OCI-LY7 (cell line): Measurements from ENCODE around the gene ZNF80. TPM values are rescaled to one million over a fixed set of nuclear protein-coding genes. Genes with fewer than 3 reads are reported as not detected.
"Not testable (repeated sequence)": the region's sequence is repeated elsewhere in the genome, so short reads cannot be mapped to it uniquely, and the experiment has no call there.

Experiments
- BruUV-seq: library from RNA; stranded (reverse); fragments of 400-500 nt; replicated peaks from 2 replicates; lab custom pipeline; 2021; lab: Mats Ljungman, UMichigan
- CTCF ChIA-PET: fragments of 300-600 bp; sonication (Branson Sonifier 250); formaldehyde crosslinking; loops from one replicate; lab custom pipeline; 2022; ENCODE audit warnings: antibody characterized with exemption; ENCODE audit not compliant: unreplicated experiment; lab: Charles Lee
- POLR2A ChIA-PET: fragments of 300-600 bp; sonication (Branson Sonifier 250); formaldehyde crosslinking; loops from one replicate; lab custom pipeline; 2022; ENCODE audit warnings: antibody characterized with exemption; lab: Charles Lee
- DNase-seq: peaks from one replicate; pipeline ENCODE4 v3.0.0-alpha.2; 2015; ENCODE audit warnings: low spot score
- H2AFZ ChIP-seq: fragments of 200-600 bp; sonication (generic), shearing (Covaris generic); 2 replicates; pipeline ENCODE4 v1.6.1; 2014; ENCODE audit warnings: mild to moderate bottlenecking, antibody characterized with exemption, low read length, moderate library complexity
- H3K27ac ChIP-seq: fragments of 200-600 bp; sonication (generic); 2 replicates; pipeline ENCODE4 v1.5.1; 2014; ENCODE audit warnings: mixed run types, low read depth, mild to moderate bottlenecking, moderate library complexity, low read length, inconsistent platforms; ENCODE audit not compliant: poor library complexity, severe bottlenecking
- H3K36me3 ChIP-seq: fragments of 200-600 bp; sonication (generic); 2 replicates; pipeline ENCODE4 v1.6.1; 2014; ENCODE audit warnings: mild to moderate bottlenecking, antibody characterized with exemption, low read length, moderate library complexity, mixed read lengths; ENCODE audit not compliant: insufficient read depth
- H3K4me1 ChIP-seq: fragments of 200-600 bp; sonication (generic); 2 replicates; pipeline ENCODE4 v1.5.1; 2014; ENCODE audit warnings: mild to moderate bottlenecking, low read length; ENCODE audit not compliant: insufficient read depth, poor library complexity, severe bottlenecking
- H3K4me2 ChIP-seq: fragments of 200-600 bp; sonication (generic); 2 replicates; pipeline ENCODE4 v1.6.1; 2014; ENCODE audit warnings: mild to moderate bottlenecking, low read length
- H3K4me3 ChIP-seq: fragments of 200-600 bp; sonication (generic); 2 replicates; pipeline ENCODE4 v1.5.1; 2014; ENCODE audit warnings: mild to moderate bottlenecking, low read depth, low read length; ENCODE audit not compliant: poor library complexity, severe bottlenecking
- H3K79me2 ChIP-seq: fragments of 200-600 bp; sonication (generic); 2 replicates; pipeline ENCODE4 v1.6.1; 2016; ENCODE audit warnings: low read depth, mild to moderate bottlenecking, low read length, moderate library complexity, mixed read lengths; ENCODE audit not compliant: insufficient read depth
- H3K9me2 ChIP-seq: fragments of 200-600 bp; sonication (generic); 2 replicates; pipeline ENCODE4 v1.6.1; 2016; ENCODE audit warnings: mild to moderate bottlenecking, low read length, mixed read lengths; ENCODE audit not compliant: insufficient read depth
- H3K9me3 ChIP-seq: fragments of 200-600 bp; sonication (generic); 2 replicates; pipeline ENCODE4 v1.6.1; 2014; ENCODE audit warnings: mild to moderate bottlenecking, mixed run types, low read length, mixed read lengths
- H4K20me1 ChIP-seq: fragments of 200-600 bp; sonication (generic); 2 replicates; pipeline ENCODE4 v1.6.1; 2014; ENCODE audit warnings: mild to moderate bottlenecking, antibody characterized with exemption, low read length, moderate library complexity, mixed read lengths; ENCODE audit not compliant: insufficient read depth
- CTCF ChIP-seq: fragments of 200-600 bp; sonication (generic); conservative IDR thresholded peaks from 2 replicates; pipeline ENCODE4 v1.5.1; 2014; ENCODE audit warnings: mild to moderate bottlenecking, antibody characterized with exemption, low read length, moderate library complexity, mixed read lengths
- EZH2phosphoT487 ChIP-seq: fragments of 200-600 bp; sonication (generic); IDR thresholded peaks from 2 replicates; pipeline ENCODE4 v1.6.1; 2018; ENCODE audit warnings: low read depth, borderline replicate concordance, mild to moderate bottlenecking, mixed run types, antibody characterized with exemption, low read length, moderate library complexity, mixed read lengths
- intact Hi-C: fragments of 100-400 bp; cut with micrococcal nuclease; formaldehyde crosslinking; loops from one replicate; pipeline ENCODE4 v1.10.0; 2022; ENCODE audit not compliant: unreplicated experiment
- total RNA-seq, 2 experiments: library from RNA; depleted of rRNA in 1 of 2; stranded (reverse); fragments of >200 nt in 1 of 2; shearing (Covaris generic) in 1 of 2; gene quantifications; 2 replicates each; pipeline ENCODE4 v1.2.3, GENCODE V29; 2014 to 2022

The ZNF80 gene
- total RNA-seq, 2 experiments from 2014 or later, result not detected

- BruUV-seq, result no TSS peak
- Histone ChIP-seq H3K27ac (no peak overlapping the region), H3K9me3 (no peaks in the 10 kb centered on the region), H4K20me1 (no peaks in the 10 kb centered on the region), H3K9me2 (no peaks in the 10 kb centered on the region), H3K4me2 (no peak overlapping the region), H3K36me3 (no peaks in the 10 kb centered on the region), H2AFZ (no peak overlapping the region), H3K79me2 (no peaks in the 10 kb centered on the region), H3K4me1 (no peaks in the 10 kb centered on the region), H3K4me3 (no peak overlapping the region)
- ChIA-PET POLR2A (interaction anchor here (0.8 kb wide), 1 partner anchor 140 kb away, joined by 3 read pairs; no protein-coding TSS in a partner anchor), CTCF (no interaction called here)
- no peak for DNase-seq
- intact Hi-C loops, result no loop called here
- TF ChIP-seq EZH2phosphoT487 (no peak), CTCF (no peak)
These were observed 47.3 kb upstream of the ZNF80 start for GRCh38 chr3:114284644-114285043.

GRCh38 chr3:114276856-114277255 is 39.5 kb upstream of the ZNF80 start:
- H4K20me1 ChIP-seq, H3K9me2 ChIP-seq, BruUV-seq, H3K4me1 ChIP-seq, H3K4me2 ChIP-seq, H3K4me3 ChIP-seq, H3K27ac ChIP-seq, DNase-seq, CTCF ChIA-PET, POLR2A ChIA-PET, H3K36me3 ChIP-seq, H2AFZ ChIP-seq, H3K9me3 ChIP-seq, intact Hi-C loops, H3K79me2 ChIP-seq: not testable (repeated sequence)

GRCh38 chr3:114274929-114275328 is 37.6 kb upstream of the ZNF80 start:
- no peaks in the 10 kb centered on the region for H3K9me2 ChIP-seq
- CTCF ChIA-PET, result interaction anchor here (1.1 kb wide), 1 partner anchor 16 kb away, joined by 3 read pairs; no protein-coding TSS in a partner anchor

More at GRCh38 chr3:114274929-114275328, 37.6 kb upstream of the ZNF80 start:
- intact Hi-C loops, result no loop called here
- Histone ChIP-seq H2AFZ (no peak overlapping the region), H3K79me2 (no peaks in the 10 kb centered on the region), H3K4me2 (no peak overlapping the region), H3K36me3 (no peaks in the 10 kb centered on the region), H3K27ac (no peak overlapping the region), H3K4me3 (no peak overlapping the region), H4K20me1 (no peaks in the 10 kb centered on the region), H3K9me3 (no peaks in the 10 kb centered on the region), H3K4me1 (no peaks in the 10 kb centered on the region)
- no peak for TF ChIP-seq CTCF
- POLR2A ChIA-PET, result no interaction called here
- no TSS peak for BruUV-seq
- no peak for DNase-seq
